Measurements from ENCODE around the gene HGFAC. TPM values are rescaled to one million over a fixed set of nuclear protein-coding genes. Genes with fewer than 3 reads are reported as not detected.

HGFAC gene
- total and polyA plus RNA-seq, 2 of the 13 experiments (the other 11 are each of a cell fraction or from before 2014, with no cell fraction given), result 8.5 to 63.6 TPM

DNA sequence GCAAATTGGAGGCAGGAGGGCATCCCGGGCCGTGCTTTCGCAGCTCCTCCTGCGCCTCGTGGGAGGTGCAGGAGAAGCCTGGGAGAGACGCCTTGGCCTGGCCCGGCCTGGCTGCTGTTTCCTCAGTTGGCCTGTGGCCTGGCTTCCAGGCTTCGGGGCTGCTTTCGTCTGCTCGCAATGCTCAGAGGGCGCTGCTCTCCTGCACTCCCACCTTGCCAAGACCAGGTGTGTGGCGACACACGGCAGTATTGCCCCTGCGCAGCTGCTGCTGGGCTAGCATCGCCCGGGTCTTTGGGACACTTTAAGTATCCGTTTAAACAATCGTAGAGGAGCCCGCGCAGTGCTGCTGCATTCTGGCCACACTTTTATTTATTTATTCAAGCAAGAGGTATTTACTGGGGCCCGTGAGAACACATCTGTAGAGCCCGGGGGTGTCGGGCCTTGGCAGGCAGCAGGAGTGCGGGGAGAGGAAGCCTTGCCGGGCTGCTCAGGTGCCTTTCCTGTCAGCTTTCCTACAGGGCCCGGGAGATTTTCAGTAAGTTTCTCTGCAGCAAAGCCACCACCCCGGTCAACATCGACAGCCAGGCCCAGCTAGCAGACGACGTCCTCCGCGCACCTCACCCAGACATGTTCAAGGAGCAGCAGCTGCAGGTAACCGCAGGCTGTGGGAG, 26.2 kb upstream of the HGFAC start:
- Histone ChIP-seq H3K4me2 (ENCODE audit: low read depth, low read length) (no peak overlapping the region), H2AFZ (ENCODE audit: low read length) (no peak overlapping the region), H3K36me3 (replicated peaks in 1 of 2; ENCODE audit: control insufficient read depth in 1 of 2, insufficient read depth in 2 of 2, low read length in 2 of 2) (peaks cover 10 to 40% of the 10 kb centered on the region in 2 experiments; a peak in 4 of 5 replicates), H3K9me3 (ENCODE audit: low read length) (no peaks in the 10 kb centered on the region), H3K79me2 (ENCODE audit: insufficient read depth, low read length) (peaks cover 11% of the 10 kb centered on the region), H3K4me3 (replicated peaks in 1 of 3; ENCODE audit: insufficient read depth in 1 of 3, low read depth in 2 of 3, low read length in 3 of 3) (no peak overlapping the region), H3K27me3 (ENCODE audit: control insufficient read depth in 1 of 2, insufficient read depth in 2 of 2, low read length in 2 of 2) (no peaks in the 10 kb centered on the region), H3K9ac (ENCODE audit: insufficient read depth, low read depth, low read length) (no peak overlapping the region), H3K27ac (ENCODE audit: extremely low read length, insufficient read depth, low read length) (no peak overlapping the region), H4K20me1 (ENCODE audit: insufficient read depth, low read length) (no peaks in the 10 kb centered on the region), H3K4me1 (ENCODE audit: insufficient read depth, low read length) (peaks cover 1% of the 10 kb centered on the region; the same call in 1 of the 2 replicates)
- FAIRE-seq, result no peak
- in situ Hi-C loops (cut with HindIII; ENCODE audit: extremely low pct_ligation_motif_present, low pct_unique_long_range_greater_than_20kb), result no loop called here
- intact Hi-C loops (cut with micrococcal nuclease; ENCODE audit: unreplicated experiment), result no loop called here
- DNase-seq (ENCODE audit: low spot score), result no peak
- CTCF ChIA-PET (ENCODE audit: low intra/inter-chr PET ratio, low total read pairs), result no interaction called here
- no TSS peak for BruUV-seq (replicated peaks)
- WGBS (ENCODE audit: low lambda C conversion rate), result 95% methylated on average over 26 of the region's 33 CpGs
- POLR2A ChIA-PET, result no interaction called here
- ATAC-seq, result no peak
- TF ChIP-seq DBP (CRISPR knock-in tag; IDR thresholded peaks at IDR 0.05; ENCODE audit: not compliant biosample characterization), result no peak

DNA sequence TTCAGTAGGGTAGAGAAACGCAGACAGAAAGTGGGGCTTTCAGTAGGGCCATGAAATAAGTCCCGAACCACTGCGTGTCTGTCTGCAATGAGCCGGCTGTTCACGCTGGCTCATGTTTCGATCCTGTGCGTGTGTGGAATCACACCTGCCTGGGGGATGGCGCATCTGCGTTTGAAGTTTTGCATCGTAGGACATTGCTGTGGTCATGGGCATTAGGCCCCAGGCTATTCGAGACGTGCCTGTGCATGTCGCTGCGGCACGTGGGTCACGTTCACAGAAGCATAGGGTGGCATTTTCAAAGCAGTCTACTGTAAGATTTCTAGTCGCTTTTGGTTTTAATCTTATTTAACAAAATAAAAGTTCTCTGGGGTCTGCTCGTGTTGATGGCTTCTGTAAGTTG, 25.5 kb upstream of the HGFAC start:
- ATAC-seq (no peak), DNase-seq (ENCODE audit: low spot score) (no peak), FAIRE-seq (no peak)
- Histone ChIP-seq H2AFZ (ENCODE audit: low read length) (no peak overlapping the region), H4K20me1 (ENCODE audit: insufficient read depth, low read length) (no peaks in the 10 kb centered on the region), H3K4me1 (ENCODE audit: insufficient read depth, low read length) (no peaks in the 10 kb centered on the region), H3K27ac (ENCODE audit: extremely low read length, insufficient read depth, low read length) (no peak overlapping the region), H3K9ac (ENCODE audit: insufficient read depth, low read depth, low read length) (no peak overlapping the region), H3K9me3 (ENCODE audit: low read length) (no peaks in the 10 kb centered on the region), H3K27me3 (ENCODE audit: control insufficient read depth in 1 of 2, insufficient read depth in 2 of 2, low read length in 2 of 2) (no peaks in the 10 kb centered on the region), H3K36me3 (replicated peaks in 1 of 2; ENCODE audit: control insufficient read depth in 1 of 2, insufficient read depth in 2 of 2, low read length in 2 of 2) (peaks cover 10 to 46% of the 10 kb centered on the region in 2 experiments; a peak in 4 of 5 replicates), H3K79me2 (ENCODE audit: insufficient read depth, low read length) (peaks cover 6% of the 10 kb centered on the region), H3K4me3 (replicated peaks in 1 of 3; ENCODE audit: insufficient read depth in 1 of 3, low read depth in 2 of 3, low read length in 3 of 3) (no peak overlapping the region), H3K4me2 (ENCODE audit: low read depth, low read length) (no peak overlapping the region)
- in situ Hi-C loops (cut with HindIII; ENCODE audit: extremely low pct_ligation_motif_present, low pct_unique_long_range_greater_than_20kb) (no loop called here), intact Hi-C loops (cut with micrococcal nuclease; ENCODE audit: unreplicated experiment) (no loop called here)
- ChIA-PET CTCF (ENCODE audit: low intra/inter-chr PET ratio, low total read pairs) (no interaction called here), POLR2A (no interaction called here)
- TF ChIP-seq NCOA5 (CRISPR knock-in tag; IDR thresholded peaks at IDR 0.05) (no peak), MXD1 (CRISPR knock-in tag; IDR thresholded peaks at IDR 0.05) (no peak), ZNF510 (CRISPR knock-in tag; IDR thresholded peaks at IDR 0.05; ENCODE audit: low read depth) (no peak), MED1 (CRISPR knock-in tag; IDR thresholded peaks at IDR 0.05) (no peak), PAWR (CRISPR knock-in tag; IDR thresholded peaks at IDR 0.05; ENCODE audit: borderline replicate concordance) (no peak), ZFYVE20 (CRISPR knock-in tag; IDR thresholded peaks at IDR 0.05; ENCODE audit: borderline replicate concordance, low read depth) (no peak), SP140L (CRISPR knock-in tag; IDR thresholded peaks at IDR 0.05; ENCODE audit: borderline replicate concordance) (no peak)
- no TSS peak for BruUV-seq (replicated peaks)
- 98% methylated on average over 18 of the region's 18 CpGs for WGBS (ENCODE audit: low lambda C conversion rate)

Measured in HepG2 (cell line).